ENCODE measurements around the gene BLMH. TPM values are rescaled to one million over a fixed set of nuclear protein-coding genes. Genes with fewer than 3 reads are reported as not detected.

The BLMH gene
- total and polyA plus RNA-seq, 4 donors = 4.2 to 17.5 (median 12.9) TPM

DNA sequence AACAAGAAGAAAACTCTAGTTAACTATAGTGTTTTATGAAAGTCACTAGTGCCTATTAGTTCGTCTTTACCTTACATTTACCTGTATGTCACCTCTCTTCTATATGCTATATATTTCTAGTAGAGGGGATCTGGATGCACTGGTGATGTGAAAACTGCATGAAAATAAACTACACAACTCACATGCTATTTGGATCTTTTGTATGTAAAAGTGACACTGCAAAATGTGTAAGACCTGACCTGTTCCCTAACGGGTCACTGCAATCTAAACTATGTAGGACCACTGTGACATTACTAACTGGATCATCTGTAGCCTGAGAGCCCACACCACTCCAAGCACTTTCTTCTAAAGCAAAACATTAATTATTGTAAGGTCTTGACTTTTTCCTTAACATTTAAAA, 1.7 kb downstream of the BLMH start:
- H3K4me1 ChIP-seq (ENCODE audit: control insufficient read depth in 4 of 4, insufficient read depth in 4 of 4, low read length in 3 of 4) = peaks cover 0 to 23% (median 10%) of the 10 kb centered on the region in 4 donors
- H3K9me3 ChIP-seq (ENCODE audit: control insufficient read depth in 4 of 4, low read length in 3 of 4) = no peaks in the 10 kb centered on the region
- peaks cover 3 to 18% (median 18%) of the 10 kb centered on the region in 4 donors for H3K36me3 ChIP-seq (ENCODE audit: control insufficient read depth in 4 of 4, insufficient read depth in 3 of 4, low read depth in 1 of 4, low read length in 3 of 4)
- TF ChIP-seq EGR1 (IDR thresholded peaks at IDR 0.05; ENCODE audit: low read depth in 2 of 2) (no peak), FOXA1 (IDR thresholded peaks at IDR 0.05) (no peak), NR2F2 (IDR thresholded peaks at IDR 0.05) (no peak), SP1 (IDR thresholded peaks at IDR 0.05) (no peak), CTCF (IDR thresholded peaks at IDR 0.05; ENCODE audit: low read depth, low read length, missing input control) (no peak), HNF4A (conservative IDR thresholded peaks at IDR 0.05) (no peak), TAF1 (conservative IDR thresholded peaks at IDR 0.05) (no peak), GABPA (IDR thresholded peaks at IDR 0.05 in 1 of 2, conservative IDR thresholded peaks at IDR 0.05 in 1 of 2) (no peak), RAD21 (IDR thresholded peaks at IDR 0.05) (no peak)
- TF ChIP-seq, protein P1, sequence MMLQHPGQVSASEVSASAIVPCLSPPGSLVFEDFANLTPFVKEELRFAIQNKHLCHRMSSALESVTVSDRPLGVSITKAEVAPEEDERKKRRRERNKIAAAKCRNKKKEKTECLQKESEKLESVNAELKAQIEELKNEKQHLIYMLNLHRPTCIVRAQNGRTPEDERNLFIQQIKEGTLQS (IDR thresholded peaks at IDR 0.05) = no peak
- TF ChIP-seq, protein P2, sequence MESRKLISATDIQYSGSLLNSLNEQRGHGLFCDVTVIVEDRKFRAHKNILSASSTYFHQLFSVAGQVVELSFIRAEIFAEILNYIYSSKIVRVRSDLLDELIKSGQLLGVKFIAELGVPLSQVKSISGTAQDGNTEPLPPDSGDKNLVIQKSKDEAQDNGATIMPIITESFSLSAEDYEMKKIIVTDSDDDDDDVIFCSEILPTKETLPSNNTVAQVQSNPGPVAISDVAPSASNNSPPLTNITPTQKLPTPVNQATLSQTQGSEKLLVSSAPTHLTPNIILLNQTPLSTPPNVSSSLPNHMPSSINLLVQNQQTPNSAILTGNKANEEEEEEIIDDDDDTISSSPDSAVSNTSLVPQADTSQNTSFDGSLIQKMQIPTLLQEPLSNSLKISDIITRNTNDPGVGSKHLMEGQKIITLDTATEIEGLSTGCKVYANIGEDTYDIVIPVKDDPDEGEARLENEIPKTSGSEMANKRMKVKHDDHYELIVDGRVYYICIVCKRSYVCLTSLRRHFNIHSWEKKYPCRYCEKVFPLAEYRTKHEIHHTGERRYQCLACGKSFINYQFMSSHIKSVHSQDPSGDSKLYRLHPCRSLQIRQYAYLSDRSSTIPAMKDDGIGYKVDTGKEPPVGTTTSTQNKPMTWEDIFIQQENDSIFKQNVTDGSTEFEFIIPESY (IDR thresholded peaks at IDR 0.05) = no peak
- no peak for DNase-seq (ENCODE audit: low spot score)
- no peak overlapping the region for H3K4me3 ChIP-seq (ENCODE audit: low read depth in 1 of 3, low read length in 3 of 3)
- WGBS = 96% methylated on average over 2 of the region's 2 CpGs
- H3K27me3 ChIP-seq (ENCODE audit: control insufficient read depth in 4 of 4, insufficient read depth in 4 of 4, low read length in 3 of 4) = no peaks in the 10 kb centered on the region
- no peak overlapping the region for H3K9ac ChIP-seq (ENCODE audit: low read depth in 1 of 2, low read length in 2 of 2)
- no peak overlapping the region for H3K27ac ChIP-seq (ENCODE audit: low read depth in 1 of 2, low read length in 2 of 2)

DNA sequence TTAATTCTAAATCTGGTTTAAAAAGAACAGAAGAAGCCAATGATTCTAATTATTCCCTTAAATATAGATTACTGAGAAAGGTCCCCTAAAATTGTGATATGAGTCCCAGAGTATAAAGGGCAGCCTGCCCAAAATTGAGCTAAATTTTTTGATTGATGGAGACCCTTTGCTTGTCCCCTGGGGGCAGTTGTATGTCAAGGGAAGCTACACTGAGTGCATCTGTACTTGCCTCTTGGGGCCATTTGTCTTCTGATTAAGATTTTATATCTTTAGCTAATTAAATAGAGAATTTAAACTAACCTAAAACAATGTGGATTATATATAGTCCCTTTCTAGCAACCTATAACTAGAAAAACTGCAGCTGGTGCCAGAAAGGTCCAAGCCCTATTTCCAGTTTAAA, 12.6 kb downstream of the BLMH start:
- TF ChIP-seq YY1 (IDR thresholded peaks at IDR 0.05) (no peak), EGR1 (IDR thresholded peaks at IDR 0.05; ENCODE audit: low read depth in 2 of 2) (no peak), HNF4A (conservative IDR thresholded peaks at IDR 0.05) (no peak), GABPA (IDR thresholded peaks at IDR 0.05 in 1 of 2, conservative IDR thresholded peaks at IDR 0.05 in 1 of 2) (no peak), FOXA2 (IDR thresholded peaks at IDR 0.05) (no peak), RXRA (IDR thresholded peaks at IDR 0.05) (no peak), JUND (IDR thresholded peaks at IDR 0.05) (no peak), NR2F2 (IDR thresholded peaks at IDR 0.05) (no peak), HNF4G (IDR thresholded peaks at IDR 0.05) (no peak), RAD21 (IDR thresholded peaks at IDR 0.05) (no peak), FOXA1 (IDR thresholded peaks at IDR 0.05) (no peak), TAF1 (conservative IDR thresholded peaks at IDR 0.05) (no peak), CTCF (IDR thresholded peaks at IDR 0.05; ENCODE audit: low read depth, low read length, missing input control) (no peak), MAX (IDR thresholded peaks at IDR 0.05) (no peak), SP1 (IDR thresholded peaks at IDR 0.05) (no peak)
- TF ChIP-seq, protein P1 (IDR thresholded peaks at IDR 0.05) = no peak
- TF ChIP-seq, protein P2 (IDR thresholded peaks at IDR 0.05) = no peak
- TF ChIP-seq, protein P3, sequence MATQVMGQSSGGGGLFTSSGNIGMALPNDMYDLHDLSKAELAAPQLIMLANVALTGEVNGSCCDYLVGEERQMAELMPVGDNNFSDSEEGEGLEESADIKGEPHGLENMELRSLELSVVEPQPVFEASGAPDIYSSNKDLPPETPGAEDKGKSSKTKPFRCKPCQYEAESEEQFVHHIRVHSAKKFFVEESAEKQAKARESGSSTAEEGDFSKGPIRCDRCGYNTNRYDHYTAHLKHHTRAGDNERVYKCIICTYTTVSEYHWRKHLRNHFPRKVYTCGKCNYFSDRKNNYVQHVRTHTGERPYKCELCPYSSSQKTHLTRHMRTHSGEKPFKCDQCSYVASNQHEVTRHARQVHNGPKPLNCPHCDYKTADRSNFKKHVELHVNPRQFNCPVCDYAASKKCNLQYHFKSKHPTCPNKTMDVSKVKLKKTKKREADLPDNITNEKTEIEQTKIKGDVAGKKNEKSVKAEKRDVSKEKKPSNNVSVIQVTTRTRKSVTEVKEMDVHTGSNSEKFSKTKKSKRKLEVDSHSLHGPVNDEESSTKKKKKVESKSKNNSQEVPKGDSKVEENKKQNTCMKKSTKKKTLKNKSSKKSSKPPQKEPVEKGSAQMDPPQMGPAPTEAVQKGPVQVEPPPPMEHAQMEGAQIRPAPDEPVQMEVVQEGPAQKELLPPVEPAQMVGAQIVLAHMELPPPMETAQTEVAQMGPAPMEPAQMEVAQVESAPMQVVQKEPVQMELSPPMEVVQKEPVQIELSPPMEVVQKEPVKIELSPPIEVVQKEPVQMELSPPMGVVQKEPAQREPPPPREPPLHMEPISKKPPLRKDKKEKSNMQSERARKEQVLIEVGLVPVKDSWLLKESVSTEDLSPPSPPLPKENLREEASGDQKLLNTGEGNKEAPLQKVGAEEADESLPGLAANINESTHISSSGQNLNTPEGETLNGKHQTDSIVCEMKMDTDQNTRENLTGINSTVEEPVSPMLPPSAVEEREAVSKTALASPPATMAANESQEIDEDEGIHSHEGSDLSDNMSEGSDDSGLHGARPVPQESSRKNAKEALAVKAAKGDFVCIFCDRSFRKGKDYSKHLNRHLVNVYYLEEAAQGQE (IDR thresholded peaks at IDR 0.05) = no peak
- Histone ChIP-seq H3K27me3 (ENCODE audit: control insufficient read depth in 4 of 4, insufficient read depth in 4 of 4, low read length in 3 of 4) (no peaks in the 10 kb centered on the region), H3K27ac (ENCODE audit: low read depth in 1 of 2, low read length in 2 of 2) (no peak overlapping the region), H3K4me1 (ENCODE audit: control insufficient read depth in 4 of 4, insufficient read depth in 4 of 4, low read length in 3 of 4) (no peaks in the 10 kb centered on the region), H3K36me3 (ENCODE audit: control insufficient read depth in 4 of 4, insufficient read depth in 3 of 4, low read depth in 1 of 4, low read length in 3 of 4) (peaks cover 4 to 17% (median 9%) of the 10 kb centered on the region in 4 donors), H3K9me3 (ENCODE audit: control insufficient read depth in 4 of 4, low read length in 3 of 4) (no peaks in the 10 kb centered on the region), H3K4me3 (ENCODE audit: low read depth in 1 of 3, low read length in 3 of 3) (no peak overlapping the region), H3K9ac (ENCODE audit: low read depth in 1 of 2, low read length in 2 of 2) (no peak overlapping the region)
- no peak for DNase-seq (ENCODE audit: low spot score)
